HepG2 (cell line): ENCODE results near the gene TBC1D24. TPM values are rescaled to one million over a fixed set of nuclear protein-coding genes. Genes with fewer than 3 reads are reported as not detected.

Source experiments
- ATAC-seq: fragments of 200-7000 bp; cut with Tn5 transposase; 3 replicates; pipeline ENCODE4 v1.9.1; 2020; ENCODE audit warnings: mild to moderate bottlenecking, moderate library complexity
- BruUV-seq: library from RNA; stranded (reverse); fragments of 400-500 nt; replicated peaks from 2 replicates; lab custom pipeline; 2021; lab: Mats Ljungman, UMichigan
- CTCF ChIA-PET: fragments of 300-600 bp; formaldehyde crosslinking; extraction: SDS; loops from one replicate; lab custom pipeline; 2021; ENCODE audit warnings: low total read pairs, inconsistent platforms, low intra/inter-chr PET ratio; lab: Yijun Ruan, JAX
- POLR2A ChIA-PET: fragments of 350-600 bp; sonication (Branson Sonifier 250); formaldehyde crosslinking; loops from one replicate; lab custom pipeline; 2020; ENCODE audit warnings: antibody characterized with exemption, inconsistent platforms; lab: Yijun Ruan, JAX
- DNase-seq: peaks from one replicate; pipeline ENCODE4 v3.0.0-alpha.2; 2015; ENCODE audit warnings: low spot score
- FAIRE-seq: peaks from 3 replicates; lab custom pipeline; 2011; peaks lifted over from hg19 to GRCh38; lab: Jason Lieb, UNC
- H2AFZ ChIP-seq: one replicate; pipeline ENCODE4 v1.6.1; 2011; ENCODE audit warnings: low read length, inconsistent platforms
- H3K27ac ChIP-seq: fragments of 300-600 bp; 3 replicates; pipeline ENCODE4 v1.8.0; 2011; ENCODE audit warnings: mixed run types, mild to moderate bottlenecking, mixed read lengths, low read length, inconsistent platforms; ENCODE audit not compliant: insufficient read depth; ENCODE audit errors: extremely low read length
- H3K27me3 ChIP-seq, 2 experiments: fragments of 200-600 bp in 1 of 2; 2 replicates in 1 of 2; 3 replicates in 1 of 2; pipeline versions ENCODE4 v1.6.0 to v1.8.0; 2011; ENCODE audit warnings: low read length in 2 of 2, mild to moderate bottlenecking in 2 of 2, moderate library complexity in 2 of 2, inconsistent platforms in 1 of 2; ENCODE audit not compliant: insufficient read depth in 2 of 2, control insufficient read depth in 1 of 2
- H3K36me3 ChIP-seq, 2 experiments: fragments of 200-600 bp in 1 of 2; replicated peaks in 1 of 2; 2 replicates in 1 of 2; 3 replicates in 1 of 2; pipeline versions ENCODE4 v1.5.1 to v1.8.0; 2011; ENCODE audit warnings: low read length in 2 of 2, inconsistent platforms in 1 of 2; ENCODE audit not compliant: insufficient read depth in 2 of 2, control insufficient read depth in 1 of 2
- H3K4me1 ChIP-seq: 2 replicates; pipeline ENCODE4 v1.5.1; 2012; ENCODE audit warnings: low read length, inconsistent platforms; ENCODE audit not compliant: insufficient read depth
- H3K4me2 ChIP-seq: 2 replicates; pipeline ENCODE4 v1.6.0; 2011; ENCODE audit warnings: low read depth, low read length, inconsistent platforms
- H3K4me3 ChIP-seq, 3 experiments: fragments of 200-600 bp in 1 of 3; sonication (generic), shearing (Covaris generic) in 1 of 3; replicated peaks in 1 of 3; 2 replicates each; pipeline ENCODE4 v1.5.1; 2011 to 2016; ENCODE audit warnings: low read length in 3 of 3, inconsistent platforms in 2 of 3, low read depth in 2 of 3, mild to moderate bottlenecking in 2 of 3, control low read depth in 1 of 3, mixed read lengths in 1 of 3; ENCODE audit not compliant: insufficient read depth in 1 of 3
- H3K79me2 ChIP-seq: one replicate; pipeline ENCODE4 v1.6.1; 2011; ENCODE audit warnings: low read length, inconsistent platforms; ENCODE audit not compliant: insufficient read depth
- H3K9ac ChIP-seq: 2 replicates; pipeline ENCODE4 v1.6.0; 2011; ENCODE audit warnings: mild to moderate bottlenecking, low read depth, low read length, inconsistent platforms; ENCODE audit not compliant: insufficient read depth
- H3K9me3 ChIP-seq: 2 replicates; pipeline ENCODE4 v1.5.1; 2012; ENCODE audit warnings: mild to moderate bottlenecking, low read length
- H4K20me1 ChIP-seq: 2 replicates; pipeline ENCODE4 v1.6.0; 2011; ENCODE audit warnings: inconsistent platforms, mild to moderate bottlenecking, low read length, moderate library complexity; ENCODE audit not compliant: insufficient read depth
- AKAP8 ChIP-seq: sonication (generic); formaldehyde crosslinking; IDR thresholded peaks from 2 replicates; pipeline ENCODE4 v1.5.1; 2020; ENCODE audit warnings: mild to moderate bottlenecking, missing genetic modification reagents
- CHD4 ChIP-seq: fragments of 200-600 bp; sonication (generic); IDR thresholded peaks from 2 replicates; pipeline ENCODE4 v1.7.0; 2017; ENCODE audit warnings: mild to moderate bottlenecking, low read length, borderline replicate concordance
- MTF1 ChIP-seq: sonication (generic); formaldehyde crosslinking; IDR thresholded peaks from 2 replicates; pipeline ENCODE4 v1.5.0; 2020; ENCODE audit warnings: missing genetic modification reagents
- NBN ChIP-seq: fragments of 450-650 bp; conservative IDR thresholded peaks from 2 replicates; pipeline ENCODE4 v1.6.1; 2017
- SALL1 ChIP-seq: sonication (generic); formaldehyde crosslinking; IDR thresholded peaks from 2 replicates; pipeline ENCODE4 v1.8.0; 2022; ENCODE audit warnings: mild to moderate bottlenecking, missing genetic modification reagents
- SAP130 ChIP-seq: IDR thresholded peaks from 2 replicates; pipeline ENCODE4 v1.6.1; 2016; ENCODE audit warnings: low read depth
- U2AF1 ChIP-seq: fragments of 200-400 bp; formaldehyde crosslinking; optimal IDR thresholded peaks from 2 replicates; pipeline ENCODE3; 2017; ENCODE audit warnings: mild to moderate bottlenecking, low read depth, low read length
- ZBTB10 ChIP-seq: sonication (generic); formaldehyde crosslinking; IDR thresholded peaks from 2 replicates; pipeline ENCODE4 v1.4.0; 2020; ENCODE audit warnings: missing genetic modification reagents, borderline replicate concordance
- ZNF296 ChIP-seq: sonication (generic); formaldehyde crosslinking; conservative IDR thresholded peaks from 2 replicates; pipeline ENCODE4 v1.5.0; 2020; ENCODE audit warnings: mild to moderate bottlenecking, missing genetic modification reagents
- ZNF501 ChIP-seq: sonication (generic); formaldehyde crosslinking; IDR thresholded peaks from 2 replicates; pipeline ENCODE4 v1.5.1; 2020; ENCODE audit warnings: mild to moderate bottlenecking, moderate library complexity, missing genetic modification reagents
- ZNF747 ChIP-seq: sonication (generic); formaldehyde crosslinking; IDR thresholded peaks from 2 replicates; pipeline ENCODE4 v1.8.1; 2023; ENCODE audit warnings: missing genetic modification reagents, mild to moderate bottlenecking, borderline replicate concordance
- WGBS: methylation state at CpG from one replicate; pipeline ENCODE4 v1.1.6; 2017; ENCODE audit warnings: low lambda C conversion rate; 5-methylcytosine and 5-hydroxymethylcytosine counted together
- in situ Hi-C: cut with HindIII; loops from 2 replicates; pipeline ENCODE4 v1.10.0; 2017; ENCODE audit warnings: low pct_unique_long_range_greater_than_20kb; ENCODE audit not compliant: extremely low pct_ligation_motif_present
- intact Hi-C: fragments of 100-400 bp; cut with micrococcal nuclease; formaldehyde crosslinking; loops from one replicate; pipeline ENCODE4 v1.10.0; 2022; ENCODE audit not compliant: unreplicated experiment
- polyA plus RNA-seq, 8 experiments: library from polyadenylated mRNA; depleted of rRNA in 3 of 8; stranded (reverse) in 7 of 8; unstranded in 1 of 8; fragments of >200 nt; fragmentation: Illumina TruSeq in 4 of 8; extraction: Trizol in 4 of 8; gene quantifications; 2 replicates each; pipeline versions ENCODE4 v1.2.1 to v1.2.3, GENCODE V29; 2011 to 2016; ENCODE audit warnings: low read depth in 4 of 8, missing spikeins in 1 of 8, mixed read lengths in 1 of 8; ENCODE audit not compliant: insufficient read depth in 1 of 8
- total RNA-seq, 5 experiments: library from RNA; depleted of rRNA; stranded (reverse); fragments of >200 nt; fragmentation: Illumina TruSeq; extraction: Trizol; gene quantifications; 2 replicates each; pipeline ENCODE4 v1.2.3, GENCODE V29; 2016; ENCODE audit warnings: low read depth in 1 of 5

The TBC1D24 gene
- total and polyA plus RNA-seq, 2 of the 13 experiments (the other 11 are each of a cell fraction or from before 2014, with no cell fraction given) = 7.7 to 13.7 TPM

DNA sequence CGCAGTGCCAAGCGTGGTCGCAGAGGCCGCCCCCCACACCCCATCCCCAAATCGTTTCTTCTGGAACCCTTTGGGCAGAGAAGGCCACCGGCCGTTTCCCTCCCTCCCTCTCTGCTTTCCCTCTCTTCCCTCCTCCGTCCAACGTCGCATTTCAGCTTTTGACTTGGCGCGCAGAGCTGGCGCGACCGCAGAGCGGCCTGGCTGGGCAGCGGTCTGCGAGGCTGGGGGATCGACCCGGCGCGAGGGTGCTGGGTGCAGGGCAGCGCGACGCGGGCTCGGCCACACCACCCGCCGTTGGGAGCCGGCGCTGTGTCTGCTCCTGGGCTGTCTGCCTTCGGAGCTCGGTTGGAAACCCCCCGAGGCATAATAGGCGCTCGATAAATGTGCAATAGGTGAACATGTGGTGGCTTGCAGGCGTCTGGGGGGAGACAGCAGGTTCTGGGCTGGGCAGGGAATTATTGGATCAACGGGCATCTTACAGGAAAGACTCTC lies 6.6 kb upstream of the TBC1D24 start (continued):
- TF ChIP-seq ZNF747 (CRISPR knock-in tag) (no peak), CHD4 (no peak), ZBTB10 (CRISPR knock-in tag) (no peak), U2AF1 (no peak), SALL1 (CRISPR knock-in tag) (peak; percentile 40; the same call in 1 of the 2 replicates), ZNF501 (CRISPR knock-in tag) (no peak)

DNA sequence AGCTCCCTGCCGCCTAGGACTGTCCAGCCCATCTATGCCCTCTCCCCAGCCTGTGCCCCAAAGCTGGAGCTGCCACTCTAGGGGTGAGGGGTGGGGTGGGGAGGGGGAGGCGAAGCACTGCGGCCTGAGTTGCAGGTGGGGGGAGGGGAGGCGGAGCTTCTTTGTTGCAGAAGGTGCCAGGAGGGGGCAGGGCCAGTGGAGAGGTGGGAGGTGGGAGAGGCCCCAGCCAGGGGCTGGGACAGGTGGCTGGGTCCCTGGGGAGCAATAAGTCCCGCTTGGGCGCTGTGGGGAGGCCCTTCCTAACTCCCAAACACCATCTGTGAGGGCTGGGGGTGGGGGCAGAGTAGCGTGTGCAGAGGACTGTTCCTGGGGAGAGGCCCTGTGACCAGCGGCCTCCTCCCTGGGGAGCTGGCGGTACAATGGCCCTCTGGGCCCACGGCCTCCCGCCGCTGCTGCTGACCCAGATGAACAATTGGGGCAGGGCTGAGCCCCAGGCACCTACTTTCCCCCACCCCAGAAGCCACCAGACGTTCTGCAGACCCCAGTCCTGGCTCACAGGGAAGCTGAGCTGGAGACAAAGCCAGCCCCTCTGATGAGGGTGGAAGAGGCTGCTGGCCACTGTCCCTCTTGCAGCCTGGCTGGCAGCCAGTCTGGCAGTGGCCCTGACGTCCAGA lies 6.1 kb upstream of the TBC1D24 start:
- intact Hi-C loops (no loop called here), in situ Hi-C loops (no loop called here)
- ChIA-PET CTCF (no interaction called here), POLR2A (interaction anchor here (0.7 to 1.7 kb wide), 4 partner anchors 9 to 217 kb away, joined by 4 to 6 read pairs (median 4); partner anchors contain the start of genes ECI1 and TEDC2)
- H3K4me3 ChIP-seq = peak overlapping the region; percentile 29 to 65 (median 43); a peak in 5 of 6 replicates
- H3K27ac ChIP-seq = no peak overlapping the region
- H3K27me3 ChIP-seq = peaks cover 8 to 25% of the 10 kb centered on the region in 2 experiments
- no peaks in the 10 kb centered on the region for H3K9me3 ChIP-seq
- H2AFZ ChIP-seq = no peak overlapping the region
- 0 out of 2 replicates have a peak, but pooled peaks have one; percentile 21 for TF ChIP-seq MTF1
- TF ChIP-seq SAP130 = peak; percentile 34; the same call in 1 of the 2 replicates
- 0 out of 2 replicates have a peak, but pooled peaks have one; percentile 12 for TF ChIP-seq AKAP8
- no peak for TF ChIP-seq NBN
- TF ChIP-seq ZNF296 = 0 out of 2 replicates have a peak, but pooled peaks have one; percentile 32
- H3K4me2 ChIP-seq = peak overlapping the region; percentile 83
- no peaks in the 10 kb centered on the region for H3K79me2 ChIP-seq
- peak overlapping the region; percentile 44; the same call in 1 of the 2 replicates for H3K9ac ChIP-seq
- no peak for FAIRE-seq
- no TSS peak for BruUV-seq
- no peaks in the 10 kb centered on the region for H3K36me3 ChIP-seq
- no peak for DNase-seq
- ATAC-seq = peak; percentile 19
- WGBS = 2% methylated on average over 5 of the region's 14 CpGs
- H3K4me1 ChIP-seq = peaks cover 51% of the 10 kb centered on the region
- no peaks in the 10 kb centered on the region; the same call in 1 of the 2 replicates for H4K20me1 ChIP-seq
